OCI-LY7 (cell line): ENCODE results near the gene ABHD12. TPM values are rescaled to one million over a fixed set of nuclear protein-coding genes. Genes with fewer than 3 reads are reported as not detected.

ENCODE experiments used
- BruUV-seq: library from RNA; stranded (reverse); fragments of 400-500 nt; replicated peaks from 2 replicates; lab custom pipeline; 2021; lab: Mats Ljungman, UMichigan
- CTCF ChIA-PET: fragments of 300-600 bp; sonication (Branson Sonifier 250); formaldehyde crosslinking; loops from one replicate; lab custom pipeline; 2022; ENCODE audit warnings: antibody characterized with exemption; ENCODE audit not compliant: unreplicated experiment; lab: Charles Lee
- POLR2A ChIA-PET: fragments of 300-600 bp; sonication (Branson Sonifier 250); formaldehyde crosslinking; loops from one replicate; lab custom pipeline; 2022; ENCODE audit warnings: antibody characterized with exemption; lab: Charles Lee
- DNase-seq: peaks from one replicate; pipeline ENCODE4 v3.0.0-alpha.2; 2015; ENCODE audit warnings: low spot score
- H2AFZ ChIP-seq: fragments of 200-600 bp; sonication (generic), shearing (Covaris generic); 2 replicates; pipeline ENCODE4 v1.6.1; 2014; ENCODE audit warnings: mild to moderate bottlenecking, antibody characterized with exemption, low read length, moderate library complexity
- H3K27ac ChIP-seq: fragments of 200-600 bp; sonication (generic); 2 replicates; pipeline ENCODE4 v1.5.1; 2014; ENCODE audit warnings: mixed run types, low read depth, mild to moderate bottlenecking, moderate library complexity, low read length, inconsistent platforms; ENCODE audit not compliant: poor library complexity, severe bottlenecking
- H3K36me3 ChIP-seq: fragments of 200-600 bp; sonication (generic); 2 replicates; pipeline ENCODE4 v1.6.1; 2014; ENCODE audit warnings: mild to moderate bottlenecking, antibody characterized with exemption, low read length, moderate library complexity, mixed read lengths; ENCODE audit not compliant: insufficient read depth
- H3K4me1 ChIP-seq: fragments of 200-600 bp; sonication (generic); 2 replicates; pipeline ENCODE4 v1.5.1; 2014; ENCODE audit warnings: mild to moderate bottlenecking, low read length; ENCODE audit not compliant: insufficient read depth, poor library complexity, severe bottlenecking
- H3K4me2 ChIP-seq: fragments of 200-600 bp; sonication (generic); 2 replicates; pipeline ENCODE4 v1.6.1; 2014; ENCODE audit warnings: mild to moderate bottlenecking, low read length
- H3K4me3 ChIP-seq: fragments of 200-600 bp; sonication (generic); 2 replicates; pipeline ENCODE4 v1.5.1; 2014; ENCODE audit warnings: mild to moderate bottlenecking, low read depth, low read length; ENCODE audit not compliant: poor library complexity, severe bottlenecking
- H3K79me2 ChIP-seq: fragments of 200-600 bp; sonication (generic); 2 replicates; pipeline ENCODE4 v1.6.1; 2016; ENCODE audit warnings: low read depth, mild to moderate bottlenecking, low read length, moderate library complexity, mixed read lengths; ENCODE audit not compliant: insufficient read depth
- H3K9me2 ChIP-seq: fragments of 200-600 bp; sonication (generic); 2 replicates; pipeline ENCODE4 v1.6.1; 2016; ENCODE audit warnings: mild to moderate bottlenecking, low read length, mixed read lengths; ENCODE audit not compliant: insufficient read depth
- H3K9me3 ChIP-seq: fragments of 200-600 bp; sonication (generic); 2 replicates; pipeline ENCODE4 v1.6.1; 2014; ENCODE audit warnings: mild to moderate bottlenecking, mixed run types, low read length, mixed read lengths
- H4K20me1 ChIP-seq: fragments of 200-600 bp; sonication (generic); 2 replicates; pipeline ENCODE4 v1.6.1; 2014; ENCODE audit warnings: mild to moderate bottlenecking, antibody characterized with exemption, low read length, moderate library complexity, mixed read lengths; ENCODE audit not compliant: insufficient read depth
- CTCF ChIP-seq: fragments of 200-600 bp; sonication (generic); conservative IDR thresholded peaks from 2 replicates; pipeline ENCODE4 v1.5.1; 2014; ENCODE audit warnings: mild to moderate bottlenecking, antibody characterized with exemption, low read length, moderate library complexity, mixed read lengths
- EZH2phosphoT487 ChIP-seq: fragments of 200-600 bp; sonication (generic); IDR thresholded peaks from 2 replicates; pipeline ENCODE4 v1.6.1; 2018; ENCODE audit warnings: low read depth, borderline replicate concordance, mild to moderate bottlenecking, mixed run types, antibody characterized with exemption, low read length, moderate library complexity, mixed read lengths
- intact Hi-C: fragments of 100-400 bp; cut with micrococcal nuclease; formaldehyde crosslinking; loops from one replicate; pipeline ENCODE4 v1.10.0; 2022; ENCODE audit not compliant: unreplicated experiment
- total RNA-seq, 2 experiments: library from RNA; depleted of rRNA in 1 of 2; stranded (reverse); fragments of >200 nt in 1 of 2; shearing (Covaris generic) in 1 of 2; gene quantifications; 2 replicates each; pipeline ENCODE4 v1.2.3, GENCODE V29; 2014 to 2022

ABHD12 gene
- total RNA-seq, 2 experiments from 2014 or later: 10.6 to 12.9 TPM

DNA sequence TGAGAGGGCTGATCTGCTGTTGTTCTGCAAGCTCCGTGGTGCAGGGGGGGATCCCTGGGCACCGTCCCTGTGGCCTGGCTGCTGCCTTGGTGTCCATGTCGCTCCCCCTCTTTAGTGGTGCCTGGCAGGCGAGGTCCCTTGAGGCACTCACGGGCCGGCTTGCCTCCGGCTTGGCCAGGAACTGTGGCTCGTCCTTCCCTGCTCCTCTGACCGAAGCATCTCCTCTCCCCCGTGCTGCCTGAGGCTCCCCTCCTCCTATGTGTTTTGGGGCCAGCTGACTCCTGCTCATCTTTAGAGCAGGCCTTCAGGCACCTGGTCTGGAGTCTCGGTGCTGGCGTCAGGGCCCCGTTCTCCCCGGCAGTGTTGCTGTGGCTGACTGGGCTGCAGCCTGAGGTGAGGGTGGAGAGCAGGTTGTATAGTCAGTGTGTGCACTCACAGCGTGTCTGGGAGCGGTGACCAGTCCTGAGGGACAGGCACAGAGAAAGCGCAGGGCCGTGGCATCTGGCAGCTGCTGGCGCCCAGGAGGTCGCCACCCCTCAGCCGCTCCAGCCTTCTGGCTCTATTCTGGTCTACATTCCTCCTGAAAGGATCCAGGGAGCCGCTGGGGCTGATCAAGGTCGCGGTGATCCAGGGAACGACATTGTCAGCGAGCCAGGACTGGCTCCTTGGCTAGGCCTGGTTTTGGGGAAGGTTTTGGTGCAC lies 99.1 kb downstream of the ABHD12 start:
- Histone ChIP-seq H3K4me2 (no peak overlapping the region), H3K9me3 (no peaks in the 10 kb centered on the region), H3K4me3 (no peak overlapping the region), H3K9me2 (no peaks in the 10 kb centered on the region), H2AFZ (no peak overlapping the region), H3K4me1 (peaks cover 9% of the 10 kb centered on the region), H3K27ac (no peak overlapping the region), H3K79me2 (no peaks in the 10 kb centered on the region), H3K36me3 (peaks cover 4% of the 10 kb centered on the region), H4K20me1 (no peaks in the 10 kb centered on the region; the same call in none of the 2 replicates)
- no peak for DNase-seq
- POLR2A ChIA-PET: no interaction called here
- CTCF ChIA-PET: no interaction called here
- no TSS peak for BruUV-seq
- intact Hi-C loops: loop anchor here (10.0 kb wide), 1 partner anchor 227 kb away; no protein-coding TSS in a partner anchor
- no peak for TF ChIP-seq CTCF
- no peak for TF ChIP-seq EZH2phosphoT487

- intact Hi-C loops: loop anchor here (10.0 kb wide), 1 partner anchor 226 kb away; no protein-coding TSS in a partner anchor
- TF ChIP-seq EZH2phosphoT487: no peak
- no peak for TF ChIP-seq CTCF
- ChIA-PET CTCF (no interaction called here), POLR2A (no interaction called here)
- BruUV-seq: no TSS peak
- Histone ChIP-seq H3K4me2 (no peak overlapping the region), H3K9me3 (no peaks in the 10 kb centered on the region), H4K20me1 (peaks cover 6% of the 10 kb centered on the region), H3K9me2 (no peaks in the 10 kb centered on the region), H3K4me1 (peaks cover 9% of the 10 kb centered on the region), H3K79me2 (no peaks in the 10 kb centered on the region), H2AFZ (no peak overlapping the region), H3K4me3 (no peak overlapping the region), H3K36me3 (no peaks in the 10 kb centered on the region; the same call in none of the 2 replicates), H3K27ac (no peak overlapping the region)
- DNase-seq: no peak
These were observed 99.8 kb downstream of the ABHD12 start for GRCh38 chr20:25290646-25291431.
